Measurements from ENCODE around the gene SNX24.
"Not testable (repeated sequence)": the region's sequence is repeated elsewhere in the genome, so short reads cannot be mapped to it uniquely, and the experiment has no call there.

SNX24 gene

DNA sequence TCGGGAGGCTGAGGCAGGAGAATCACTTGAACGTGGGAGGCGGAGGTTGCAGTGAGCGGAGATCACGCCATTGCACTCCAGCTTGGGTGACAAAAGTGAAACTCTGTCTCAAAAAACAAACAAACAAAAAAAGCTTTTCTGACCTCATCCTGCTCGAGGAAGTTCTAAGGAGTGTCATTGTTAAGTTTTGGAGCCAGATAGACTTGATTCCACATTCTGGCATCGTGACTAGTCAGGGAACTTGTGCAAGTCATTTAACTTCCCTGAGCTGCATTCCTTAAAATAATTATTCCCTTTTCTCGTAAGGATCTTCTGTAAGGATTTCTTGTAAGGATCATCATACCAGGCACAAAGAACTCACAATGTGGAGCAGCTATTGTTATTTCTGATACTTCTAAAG is 26.2 kb downstream of the SNX24 start:
- DNase-seq (ENCODE audit: low read depth in 2 of 2) = no peak

- DNase-seq (ENCODE audit: low read depth in 2 of 2) = no peak
These were observed 28.9 kb downstream of the SNX24 start for GRCh38 chr5:122874179-122874875.

- DNase-seq (ENCODE audit: low read depth in 2 of 2) = no peak
These were observed 32.1 kb downstream of the SNX24 start for GRCh38 chr5:122877518-122877917.

DNA sequence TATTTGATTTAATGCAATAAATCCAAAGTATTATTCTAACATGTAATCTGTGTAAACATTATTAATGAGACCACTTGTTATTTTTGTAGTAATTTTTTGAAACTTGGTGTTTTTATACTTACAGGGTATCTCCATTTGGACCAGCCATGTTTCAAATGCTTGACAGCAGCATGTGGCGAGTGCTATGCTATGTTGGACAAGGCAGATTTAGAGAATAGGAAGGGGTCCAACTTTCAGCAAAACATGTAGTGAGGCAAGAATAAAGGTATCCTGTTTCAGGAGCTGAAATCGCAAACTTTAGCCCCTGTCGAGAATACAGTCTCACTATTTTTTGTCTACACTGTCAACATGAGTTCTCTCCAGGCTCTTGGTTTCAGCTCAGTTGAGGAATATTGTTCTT is 33.7 kb downstream of the SNX24 start:
- DNase-seq (ENCODE audit: low read depth in 2 of 2) = no peak

DNA sequence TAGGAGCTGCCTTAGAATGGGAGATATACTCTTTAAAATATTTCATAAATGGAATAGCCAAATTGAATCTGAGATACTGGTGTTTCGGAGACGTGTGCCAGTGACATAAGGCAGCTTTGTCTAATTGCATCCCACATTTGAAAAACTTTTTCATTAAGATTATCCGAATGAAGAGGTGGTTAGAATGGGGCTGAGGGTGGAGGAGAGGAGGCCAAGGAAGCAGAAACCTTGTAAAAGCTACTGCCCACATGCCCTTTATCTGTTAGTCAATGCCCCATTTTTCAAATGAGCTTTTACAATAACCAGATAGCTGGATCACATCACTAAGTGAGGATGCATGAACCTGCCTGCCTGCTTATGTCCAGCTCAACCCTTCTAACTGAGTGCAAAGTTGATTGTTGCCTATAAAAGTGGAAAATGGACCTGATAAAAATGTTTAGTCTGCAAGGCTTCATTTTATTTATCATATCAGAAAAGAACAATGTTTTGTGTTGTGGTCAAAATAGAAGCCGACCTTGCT is 34.8 kb downstream of the SNX24 start:
- DNase-seq (ENCODE audit: low read depth in 2 of 2) = no peak

GRCh38 chr5:122880749-122881148 is 35.3 kb downstream of the SNX24 start:
- no peak for DNase-seq (ENCODE audit: low read depth in 2 of 2)

- no peak for DNase-seq (ENCODE audit: low read depth in 2 of 2)
These were observed 37.4 kb downstream of the SNX24 start for GRCh38 chr5:122882831-122883230.

DNA sequence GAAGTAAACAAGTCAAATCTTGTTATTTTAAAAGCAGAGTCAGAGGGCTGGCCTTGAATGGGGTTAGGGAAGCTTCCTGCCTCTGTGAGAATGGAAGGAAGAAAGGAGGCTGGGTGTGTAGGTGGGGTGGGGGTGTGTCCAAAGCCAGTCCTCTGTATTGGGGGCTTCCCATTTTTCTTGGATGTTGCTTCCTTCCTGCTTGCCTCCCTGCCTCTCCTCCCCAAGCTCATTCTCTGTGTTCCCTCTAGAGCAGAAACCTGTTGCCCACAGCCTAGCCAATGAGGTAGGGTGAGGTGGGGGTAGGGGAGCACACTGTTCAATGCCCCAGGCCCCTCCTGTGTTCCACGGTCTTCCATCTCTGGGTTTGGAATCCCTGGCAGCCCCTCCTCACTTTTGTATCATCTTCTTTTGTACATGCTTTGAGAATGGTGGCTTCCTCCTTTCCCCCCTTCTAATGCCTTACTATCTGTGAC is 39.7 kb downstream of the SNX24 start:
- DNase-seq (ENCODE audit: low read depth in 2 of 2) = no peak

- DNase-seq (ENCODE audit: low read depth in 2 of 2) = no peak
These were observed 40.5 kb downstream of the SNX24 start for GRCh38 chr5:122885891-122886290.

- DNase-seq (ENCODE audit: low read depth in 2 of 2) = no peak
These were observed 49.7 kb downstream of the SNX24 start for GRCh38 chr5:122895141-122895540.

GRCh38 chr5:122896598-122897282 is 51.3 kb downstream of the SNX24 start:
- DNase-seq (ENCODE audit: low read depth in 2 of 2) = no peak

DNA sequence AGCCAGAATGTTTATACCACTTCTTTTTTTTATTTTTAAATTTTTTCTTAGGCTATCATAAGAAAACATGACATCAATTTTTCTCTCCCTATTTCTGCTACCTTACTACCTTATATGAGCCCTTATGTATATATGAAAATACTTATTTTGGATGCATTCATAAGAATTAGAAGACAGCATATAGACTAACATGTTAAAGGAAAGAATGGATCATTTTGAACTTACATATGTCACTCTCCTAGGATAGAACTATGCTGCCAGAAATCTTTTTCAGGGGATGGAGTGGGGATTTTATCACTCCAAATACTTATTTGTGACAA is 51.8 kb downstream of the SNX24 start:
- DNase-seq (ENCODE audit: low read depth in 2 of 2) = no peak

GRCh38 chr5:122901346-122901745 is 55.9 kb downstream of the SNX24 start:
- no peak for DNase-seq (ENCODE audit: low read depth in 2 of 2)

GRCh38 chr5:122902263-122902662 is 56.9 kb downstream of the SNX24 start:
- DNase-seq (ENCODE audit: low read depth in 2 of 2) = no peak

DNA sequence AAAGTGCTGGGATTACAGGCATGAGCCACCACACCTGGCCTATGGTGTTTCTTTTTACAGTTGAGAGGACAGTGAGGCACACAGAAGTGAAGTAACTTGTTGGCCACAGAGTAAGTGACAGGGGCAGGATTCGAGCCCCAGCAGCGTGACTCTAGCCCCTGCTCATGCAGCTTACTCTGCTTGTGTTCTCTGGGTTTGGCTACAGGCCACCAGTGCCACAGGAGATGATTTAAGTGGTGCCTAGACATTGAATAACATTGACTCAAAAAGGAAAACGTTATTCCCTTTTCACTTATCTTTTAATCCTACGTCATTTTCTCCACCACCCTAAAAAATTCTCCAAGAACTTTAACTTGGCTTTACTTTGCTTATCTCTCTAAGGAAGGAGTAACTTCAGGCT is 61.4 kb downstream of the SNX24 start:
- DNase-seq (ENCODE audit: low read depth in 2 of 2) = no peak

- no peak for DNase-seq (ENCODE audit: low read depth in 2 of 2)
These were observed 61.9 kb downstream of the SNX24 start for GRCh38 chr5:122907276-122907675.

GRCh38 chr5:122908108-122908507 is 62.7 kb downstream of the SNX24 start:
- no peak for DNase-seq (ENCODE audit: low read depth in 2 of 2)

DNA sequence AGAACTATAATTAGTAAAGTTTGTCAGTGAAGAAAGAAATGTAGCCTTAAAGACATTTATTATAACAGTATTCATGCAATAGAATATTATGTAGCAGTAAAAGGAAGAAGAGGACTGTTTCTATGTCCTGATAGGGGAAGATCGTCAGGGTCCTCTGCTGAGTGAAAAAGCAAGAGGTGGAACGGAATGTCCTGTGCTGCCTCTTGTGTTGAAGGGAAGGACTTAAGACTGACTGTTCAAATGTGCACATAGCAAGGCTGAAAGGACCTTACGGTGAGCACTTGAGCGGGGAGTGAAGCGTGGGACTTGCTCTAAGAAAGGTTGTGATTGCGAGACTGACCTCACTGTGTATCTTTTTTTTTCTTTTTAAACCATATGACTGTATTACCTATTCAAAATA is 63.2 kb downstream of the SNX24 start:
- no peak for DNase-seq (ENCODE audit: low read depth in 2 of 2)

- no peak for DNase-seq (ENCODE audit: low read depth in 2 of 2)
These were observed 64.2 kb downstream of the SNX24 start for GRCh38 chr5:122909470-122910100.

DNA sequence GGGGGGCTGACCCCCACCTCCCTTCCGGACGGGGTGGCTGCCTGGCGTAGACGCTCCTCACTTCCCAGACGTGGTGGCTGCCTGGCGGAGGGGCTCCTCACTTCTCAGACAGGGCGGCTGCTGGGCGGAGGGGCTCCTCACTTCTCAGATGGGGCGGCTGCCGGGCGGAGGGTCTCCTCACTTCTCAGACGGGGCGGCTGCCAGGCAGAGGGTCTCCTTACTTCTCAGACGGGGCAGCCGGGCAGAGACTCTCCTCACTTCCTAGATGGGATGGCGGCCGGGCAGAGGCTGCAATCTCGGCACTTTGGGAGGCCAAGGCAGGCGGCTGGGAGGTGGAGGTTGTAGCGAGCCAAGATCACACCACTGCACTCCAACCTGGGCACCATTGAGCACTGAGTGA is 68.0 kb downstream of the SNX24 start:
- DNase-seq (ENCODE audit: low read depth in 2 of 2) = not testable (repeated sequence)

DNA sequence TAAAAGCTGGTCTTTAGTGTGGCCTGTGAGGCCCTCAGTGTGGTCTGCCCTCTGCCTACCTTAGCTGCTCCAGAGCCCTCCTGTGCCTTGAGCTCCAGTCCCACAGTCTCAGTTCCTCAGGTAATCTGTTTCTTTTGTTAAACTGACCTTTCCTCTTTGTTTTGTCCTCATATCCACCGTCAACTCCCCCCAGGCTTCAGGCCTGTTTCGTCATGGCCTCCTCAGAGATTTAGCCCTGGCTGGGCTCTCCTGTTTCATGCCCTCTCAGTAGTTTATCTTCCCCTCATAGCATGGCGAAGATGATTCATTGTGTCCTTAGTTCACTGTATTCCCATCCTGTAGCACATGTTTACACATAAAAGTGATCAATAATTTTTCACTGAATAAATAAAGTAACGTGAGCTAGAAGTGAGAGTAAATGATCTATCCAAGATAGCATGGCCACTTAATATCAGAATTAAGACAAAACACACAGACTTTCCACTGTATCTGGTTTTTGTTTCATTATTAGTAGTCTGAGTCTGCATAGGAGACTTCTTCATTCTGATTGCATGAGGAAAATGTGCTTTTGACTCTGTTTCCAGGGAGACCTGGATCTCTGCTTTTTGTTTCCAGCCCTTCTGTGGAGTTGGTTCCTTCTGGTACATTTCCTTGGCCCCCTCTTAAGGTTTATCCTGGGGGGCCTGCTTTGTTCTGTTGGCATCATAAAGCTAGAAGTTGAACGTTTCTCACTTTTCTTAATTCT is 70.5 kb downstream of the SNX24 start:
- DNase-seq (ENCODE audit: low read depth in 2 of 2) = no peak

DNA sequence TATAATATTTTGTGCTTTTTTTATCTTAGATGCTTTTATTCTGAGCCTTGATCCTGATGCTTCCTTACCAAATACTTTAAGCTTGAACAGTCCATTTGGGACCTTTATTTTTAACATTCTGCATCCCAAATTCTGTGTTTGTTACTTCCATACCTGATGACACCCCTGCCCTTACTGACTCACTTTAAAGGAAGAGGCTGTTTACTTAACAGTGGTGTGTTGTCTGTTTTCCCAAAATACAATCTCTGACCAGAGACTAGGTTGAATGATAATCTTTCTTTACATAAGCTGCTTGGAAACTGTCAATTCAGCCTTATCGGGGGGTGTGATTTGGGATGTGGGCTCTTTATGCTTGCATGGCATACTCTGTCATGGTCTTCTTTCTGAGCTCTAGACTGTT is 71.1 kb downstream of the SNX24 start:
- no peak for DNase-seq (ENCODE audit: low read depth in 2 of 2)

All from activated CD8-positive, alpha-beta memory T cell treated with anti-CD3 and anti-CD28 coated beads for 4 hours (primary cell).